NCI-H774 (cell line): ENCODE results near the gene RPS6KA2.

Experiments
- DNase-seq: peaks from one replicate; lab custom pipeline; 2025; lab: John Stamatoyannopoulos, UW

The RPS6KA2 gene

DNA sequence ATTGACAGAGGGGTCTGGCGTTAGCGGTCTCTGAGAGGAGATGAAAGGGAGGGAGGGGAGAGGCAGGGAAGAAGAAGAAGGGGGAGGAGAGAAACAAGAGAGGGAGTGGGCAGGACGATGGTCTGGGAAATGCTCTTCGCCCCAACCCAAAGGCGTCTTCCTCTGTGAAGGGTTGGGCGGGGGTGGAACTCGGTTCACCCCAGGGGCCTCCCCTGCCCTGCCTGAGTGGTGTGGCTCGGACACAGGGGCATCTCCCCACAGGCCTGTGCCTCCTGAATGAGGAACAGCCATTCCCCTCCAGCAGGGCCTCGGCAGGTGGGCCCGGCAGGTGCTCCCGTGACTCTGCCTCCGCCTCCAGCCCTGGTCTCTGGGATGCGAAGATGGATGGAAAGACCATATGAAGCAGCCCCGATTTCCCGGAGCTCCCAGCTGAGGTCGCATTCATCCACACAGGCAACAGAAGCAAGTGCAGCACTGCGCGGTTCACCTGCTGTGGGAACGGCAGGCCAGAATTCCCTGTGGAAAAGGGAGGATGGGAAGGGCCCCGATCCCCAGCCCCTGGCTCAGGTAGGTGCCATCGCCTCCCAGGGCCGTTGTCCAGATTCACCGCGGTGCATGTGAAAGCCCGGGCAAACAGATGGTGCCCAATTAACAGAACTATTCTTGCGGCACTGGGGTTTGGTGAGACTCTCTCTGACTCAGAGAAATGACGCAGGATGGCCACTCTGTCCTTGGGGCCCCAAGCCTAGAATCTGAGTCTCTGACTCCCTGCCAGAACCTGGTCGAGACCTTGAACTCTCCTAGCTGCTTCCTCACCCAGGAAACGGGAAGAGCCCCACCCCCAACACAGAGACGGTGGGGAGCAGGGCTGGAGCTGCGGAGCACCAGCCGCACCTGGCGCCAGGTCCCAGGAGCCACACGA, 29.4 kb upstream of the RPS6KA2 start:
- no peak for DNase-seq

DNA sequence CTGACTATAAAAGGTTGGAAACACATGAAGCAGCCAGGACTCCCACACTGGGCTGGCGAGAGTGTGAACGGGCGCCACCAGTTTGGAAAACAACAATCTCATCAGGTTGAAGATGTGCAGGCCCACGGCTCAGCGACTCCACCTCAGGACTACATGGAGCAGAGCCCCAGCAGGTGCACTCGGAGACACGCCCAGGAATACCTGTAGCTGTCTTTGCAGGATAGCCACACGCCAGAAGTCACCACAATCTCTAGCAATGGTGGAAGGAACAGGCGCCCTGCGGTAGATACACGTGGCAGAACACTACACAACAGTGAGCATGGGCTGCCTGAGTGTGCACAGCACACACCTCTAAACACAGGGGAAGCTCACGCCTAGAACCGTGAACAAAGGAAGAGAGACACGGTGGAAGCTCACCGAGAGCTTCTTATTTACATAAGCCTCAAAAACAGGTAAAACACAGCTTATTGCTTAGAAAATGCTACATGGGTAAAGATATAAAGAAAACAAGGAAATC, 28.7 kb upstream of the RPS6KA2 start:
- DNase-seq: no peak

DNA sequence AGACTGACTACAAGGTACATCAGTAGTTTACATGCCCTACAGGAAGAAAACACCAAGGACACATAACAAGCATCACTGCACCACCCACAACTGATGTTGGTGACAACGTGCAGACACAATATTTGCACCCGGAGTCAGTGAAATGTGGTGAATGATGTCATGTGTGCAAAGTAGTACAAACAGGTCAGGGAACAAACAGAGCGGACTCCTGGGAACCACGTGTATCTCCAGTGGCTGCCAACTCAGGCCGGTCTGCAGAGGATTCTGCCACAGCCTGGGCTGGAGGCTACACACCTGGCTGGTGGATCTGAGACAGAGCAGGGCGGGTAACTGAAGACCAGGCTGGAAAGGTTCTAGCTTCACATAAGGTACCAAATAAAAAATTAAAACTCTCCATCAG, 28.2 kb upstream of the RPS6KA2 start:
- peak; percentile 76 for DNase-seq

DNA sequence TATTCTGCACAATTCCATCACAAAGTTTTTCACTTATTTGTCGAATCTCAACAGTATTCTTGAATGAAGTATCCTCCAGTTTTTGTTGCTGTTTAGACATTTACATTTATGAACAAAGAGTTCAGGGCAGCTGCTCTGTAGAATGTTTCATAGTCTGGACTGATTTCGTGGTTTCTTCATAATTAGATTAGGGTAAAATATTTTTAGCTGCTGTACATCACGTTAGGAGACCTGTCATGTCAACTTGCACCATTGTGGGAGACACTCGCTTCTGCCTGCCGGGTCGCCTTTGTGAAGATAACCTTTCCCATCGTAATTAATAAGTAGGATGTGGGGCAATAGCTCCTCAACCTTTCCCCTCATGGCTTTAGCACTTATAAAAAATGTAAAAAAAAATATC, 27.5 kb upstream of the RPS6KA2 start:
- no peak for DNase-seq

GRCh38 chr6:166653639-166653941, 26.5 kb upstream of the RPS6KA2 start:
- no peak for DNase-seq

- DNase-seq: no peak
Measured at GRCh38 chr6:166650824-166651807, 24.1 kb upstream of the RPS6KA2 start.

DNA sequence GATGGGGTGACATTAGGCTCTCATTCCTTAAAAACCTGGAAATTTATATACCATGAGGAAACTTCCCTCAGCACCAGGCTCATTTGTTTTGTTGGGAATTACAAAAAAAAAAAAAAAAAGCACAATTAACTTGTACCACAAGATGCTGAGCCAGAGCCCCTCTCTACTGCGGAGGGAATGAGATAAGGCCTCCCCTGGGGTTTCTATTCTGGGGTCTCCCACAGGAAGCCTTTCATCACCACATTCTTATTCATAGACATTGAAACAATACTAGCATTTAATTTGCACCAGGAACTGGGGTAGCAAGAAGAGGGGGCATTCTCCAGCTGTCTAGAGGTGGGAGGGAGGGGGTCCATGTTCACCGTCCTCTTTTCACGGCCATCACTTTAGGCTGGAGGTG, 23.0 kb upstream of the RPS6KA2 start:
- DNase-seq: no peak

GRCh38 chr6:166648846-166649245, 21.8 kb upstream of the RPS6KA2 start:
- DNase-seq: no peak

DNA sequence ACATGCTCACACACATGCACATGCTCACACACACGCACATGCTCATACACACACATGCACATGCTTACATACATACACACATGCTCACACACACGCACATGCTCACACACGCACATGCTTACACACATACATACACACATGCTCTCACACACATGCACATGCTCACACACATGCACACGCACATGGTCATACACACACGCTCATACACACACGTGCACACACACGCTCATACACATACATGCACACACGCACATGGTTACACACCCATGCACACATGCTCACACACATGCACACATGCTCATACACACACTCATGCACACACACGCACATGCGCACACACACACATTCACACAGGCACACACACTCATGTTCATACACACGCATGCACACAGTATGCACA, 20.8 kb upstream of the RPS6KA2 start:
- DNase-seq: no peak

- DNase-seq: no peak
Measured at GRCh38 chr6:166646716-166647115, 19.7 kb upstream of the RPS6KA2 start.

DNA sequence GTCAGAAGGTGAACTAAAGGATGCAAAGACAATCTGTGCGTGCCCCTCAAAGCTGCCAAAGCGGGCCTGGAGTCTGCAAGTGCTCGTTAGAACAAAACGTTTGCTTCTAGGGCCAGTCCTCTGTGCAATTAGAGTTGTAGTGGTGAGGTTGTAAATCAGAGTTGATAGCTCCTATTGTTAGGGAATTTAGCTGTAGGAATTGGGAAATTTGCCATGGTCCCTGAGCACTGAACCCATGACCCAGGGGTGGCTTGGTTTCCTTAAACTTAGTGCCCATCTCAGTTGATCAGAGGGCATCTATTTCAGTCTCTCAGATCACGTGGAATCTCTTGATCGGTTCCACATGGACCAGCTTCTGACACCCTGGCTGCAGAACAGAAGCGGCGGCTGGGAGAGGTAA, 18.8 kb upstream of the RPS6KA2 start:
- DNase-seq: no peak

DNA sequence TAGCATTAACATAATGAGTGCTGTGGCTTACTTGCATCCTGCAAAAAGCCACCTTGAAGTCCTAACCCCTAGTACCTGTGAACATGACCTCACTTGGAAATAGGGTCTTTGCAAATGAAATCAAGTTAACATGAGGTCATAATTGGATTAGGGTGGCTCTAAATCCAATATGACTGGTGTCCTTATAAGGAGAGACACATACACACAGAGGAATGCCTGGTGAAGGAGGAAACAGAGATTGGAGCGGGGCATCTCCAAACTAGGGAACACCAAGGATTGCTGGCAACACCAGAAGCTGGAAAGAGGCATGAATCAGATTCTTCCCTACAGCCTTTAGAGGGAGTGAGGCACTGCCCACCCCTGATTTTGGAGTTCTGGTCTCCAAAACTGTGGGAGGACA, 17.6 kb upstream of the RPS6KA2 start:
- DNase-seq: no peak

DNA sequence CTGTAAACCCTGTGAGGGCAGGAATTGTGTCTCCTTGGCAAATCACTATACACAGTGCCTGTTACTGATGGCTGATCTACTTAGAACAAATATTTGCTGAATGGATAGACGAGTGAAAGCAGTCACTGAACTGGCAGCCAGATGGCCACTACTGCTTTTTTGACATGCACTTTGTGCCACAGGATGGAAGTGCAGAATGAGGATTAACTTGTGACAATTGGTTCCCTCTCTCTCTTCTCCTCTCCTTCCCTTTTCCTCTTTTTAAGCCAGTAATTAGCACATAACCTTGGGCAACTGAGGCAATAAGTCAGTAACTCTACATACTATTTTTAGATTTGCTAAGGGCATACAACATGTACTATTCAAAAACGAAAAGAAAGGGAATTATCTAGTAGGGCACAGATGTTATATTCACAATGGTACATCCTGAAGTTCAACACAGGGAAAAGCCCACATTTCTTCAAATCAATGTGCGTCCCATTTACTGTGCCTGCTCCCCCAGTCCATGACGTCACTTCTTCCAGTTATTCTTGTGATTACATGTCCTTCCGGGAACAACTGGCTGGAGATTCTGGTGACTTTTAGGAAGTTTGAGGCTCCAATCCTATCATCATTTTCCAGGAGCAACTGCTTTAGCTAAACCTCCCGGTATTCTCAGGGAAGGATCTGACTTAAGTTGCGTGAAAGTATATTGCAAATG, 17.0 kb upstream of the RPS6KA2 start:
- no peak for DNase-seq

- no peak for DNase-seq
Measured at GRCh38 chr6:166642646-166643045, 15.6 kb upstream of the RPS6KA2 start.

DNA sequence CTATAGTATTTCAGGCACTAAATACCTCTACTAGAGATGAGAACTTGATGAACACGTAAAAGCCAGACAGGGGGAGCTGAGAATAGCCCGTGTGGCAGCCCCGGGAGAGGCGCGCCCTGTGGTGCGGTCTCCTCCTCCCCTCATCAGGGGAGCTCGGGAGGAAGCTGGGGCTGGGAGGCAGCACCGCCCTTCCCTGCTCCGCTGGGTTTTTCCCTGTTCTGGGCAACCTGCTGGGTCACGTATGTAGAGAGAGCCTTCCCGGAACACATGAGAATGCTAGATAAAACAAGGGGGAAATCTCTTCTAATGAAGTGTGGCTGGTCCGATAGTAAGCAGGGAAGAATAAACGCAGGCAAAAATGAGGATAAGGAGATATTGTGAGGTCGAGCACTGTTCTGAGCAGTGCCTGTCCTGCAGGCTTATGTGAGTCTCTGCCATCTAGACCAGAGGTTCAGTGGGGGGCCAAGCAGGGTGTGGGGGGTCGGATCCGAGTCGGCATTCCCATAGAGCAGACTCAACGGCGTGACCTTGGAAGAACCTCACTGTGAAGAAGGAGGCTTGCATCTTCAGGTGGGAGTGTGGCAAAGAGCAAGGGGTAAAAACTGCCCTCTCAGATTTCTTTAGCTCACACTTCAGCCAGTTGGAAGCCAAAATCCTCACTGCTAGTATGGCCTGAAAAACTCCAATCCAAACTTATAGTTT, 13.4 kb upstream of the RPS6KA2 start:
- no peak for DNase-seq

DNA sequence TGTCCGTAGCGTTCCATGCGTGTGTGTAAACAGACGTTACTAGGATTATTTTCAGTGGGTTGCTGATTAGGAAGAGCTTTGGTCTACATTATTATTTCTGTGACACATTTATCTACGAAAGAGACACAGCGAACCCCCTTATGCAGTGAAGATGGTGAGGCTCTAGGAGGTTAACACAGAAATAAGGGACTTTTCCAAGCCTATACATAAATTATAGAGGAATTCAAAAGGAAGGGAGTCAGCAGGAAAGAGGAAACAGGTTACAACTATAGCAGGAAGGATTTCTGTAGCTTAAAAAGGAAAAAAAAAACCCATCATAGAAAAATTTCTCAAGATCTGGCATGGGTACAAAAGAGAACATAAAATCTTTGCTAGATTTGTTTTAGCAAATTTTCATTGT, 12.9 kb upstream of the RPS6KA2 start:
- no peak for DNase-seq

- DNase-seq: no peak
Measured at GRCh38 chr6:166638573-166638964, 11.5 kb upstream of the RPS6KA2 start.

- no peak for DNase-seq
Measured at GRCh38 chr6:166637812-166638572, 10.9 kb upstream of the RPS6KA2 start.

GRCh38 chr6:166636934-166637333, 9.9 kb upstream of the RPS6KA2 start:
- no peak for DNase-seq

DNA sequence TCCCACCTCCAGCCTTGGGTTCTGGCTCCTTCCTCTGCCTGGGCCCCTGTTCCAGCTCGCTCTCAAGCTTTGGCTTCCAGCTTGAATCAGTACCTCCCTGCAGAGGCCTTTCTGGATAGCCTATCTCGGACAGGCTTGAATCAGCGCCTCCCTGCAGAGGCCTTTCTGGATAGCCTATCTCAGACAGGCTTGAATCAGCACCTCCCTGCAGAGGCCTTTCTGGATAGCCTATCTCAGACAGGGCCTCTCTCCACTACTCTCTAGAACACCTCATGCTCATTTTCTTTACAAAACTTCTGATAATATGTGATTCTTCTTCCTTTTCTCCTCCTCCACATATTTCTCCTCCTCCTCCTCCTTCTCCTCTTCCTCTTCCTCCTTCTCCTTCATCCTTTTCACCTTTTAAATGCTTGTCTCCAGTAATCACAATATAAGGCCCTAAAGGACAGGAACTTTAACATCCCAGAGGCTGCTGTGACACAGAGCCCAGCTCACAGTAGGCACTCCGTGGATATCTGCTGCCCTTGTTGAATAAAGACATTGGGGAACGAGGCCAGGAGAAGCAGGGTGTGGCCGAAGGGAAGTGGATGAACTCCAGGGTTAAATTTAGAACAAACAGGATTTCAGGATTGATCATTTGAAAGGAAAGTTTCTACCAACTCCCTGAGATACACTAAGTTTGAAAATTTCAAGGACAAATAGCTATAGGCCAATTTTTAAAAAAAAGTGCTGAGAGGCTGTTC, 9.3 kb upstream of the RPS6KA2 start:
- DNase-seq: no peak
